Purkinje cell (primary cell): ENCODE results near the gene BRMS1. TPM values are rescaled to one million over a fixed set of nuclear protein-coding genes. Genes with fewer than 3 reads are reported as not detected.

Experiments used
- polyA plus RNA-seq: library from polyadenylated mRNA; unstranded; fragments of >200 nt; fragmentation: Nextera tagmentation; gene quantifications from 2 replicates; pipeline ENCODE4 v1.2.1, GENCODE V29; 2014

BRMS1 gene
- 2.6 and 6.8 TPM in 2 replicates for polyA plus RNA-seq

GRCh38 chr11:66344550-66345315 is at the start of gene BRMS1:
BRMS1 (minus strand) TSS chr11:66345104; CDS start chr11:66342234, 2,870 bp downstream.

GRCh38 chr11:66371627-66372415 is 26.9 kb upstream of the BRMS1 start, which contains the start of gene SLC29A2:
SLC29A2 (minus strand) TSS chr11:66371760; CDS start chr11:66371591, 169 bp downstream.

DNA sequence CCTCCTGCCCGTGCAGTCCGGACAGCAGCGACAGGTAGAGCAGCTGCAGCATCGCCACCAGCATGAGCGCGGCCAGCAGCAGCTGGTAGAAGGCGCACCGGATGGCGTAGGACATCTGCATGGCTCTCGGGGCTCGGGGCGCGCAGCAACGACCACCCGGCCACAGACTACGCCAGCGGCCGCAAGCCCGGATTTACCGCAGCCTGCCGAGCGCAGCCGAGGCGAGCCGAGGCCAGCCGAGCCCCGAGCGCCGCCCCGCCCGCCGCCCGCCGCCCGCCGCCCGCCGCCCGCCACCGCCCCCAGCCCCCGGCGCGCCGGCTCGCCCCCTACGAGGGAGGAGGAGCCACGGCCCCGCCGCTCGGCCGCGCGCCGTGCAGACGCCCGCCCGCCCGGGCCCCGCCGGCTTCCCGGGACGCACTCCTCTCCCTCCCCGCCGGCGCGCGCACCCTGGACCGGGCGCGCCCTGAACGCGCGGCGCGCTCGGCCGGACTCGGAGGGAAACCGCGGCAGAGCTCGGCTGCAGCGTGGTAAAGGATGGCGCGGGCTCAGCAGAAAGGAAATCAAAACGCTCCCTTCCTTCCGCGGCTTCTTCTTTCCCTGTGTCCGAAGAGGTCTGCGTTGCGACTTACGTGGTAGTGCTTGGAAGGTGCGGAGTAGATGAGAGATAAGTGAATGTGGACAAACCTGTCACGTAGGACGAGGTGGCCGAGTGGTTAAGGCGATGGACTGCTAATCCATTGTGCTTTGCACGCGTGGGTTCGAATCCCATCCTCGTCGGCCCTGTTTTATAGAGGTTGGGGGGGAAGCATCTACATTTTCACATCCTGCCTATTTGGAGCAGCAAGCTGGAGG is 2.7 kb upstream of the BRMS1 start, which contains the start of gene B4GAT1:
TSS of gene B4GAT1 (minus strand) at position 205 of the 852 bp plus-strand sequence. CDS start at position 121, 84 bp downstream.

DNA sequence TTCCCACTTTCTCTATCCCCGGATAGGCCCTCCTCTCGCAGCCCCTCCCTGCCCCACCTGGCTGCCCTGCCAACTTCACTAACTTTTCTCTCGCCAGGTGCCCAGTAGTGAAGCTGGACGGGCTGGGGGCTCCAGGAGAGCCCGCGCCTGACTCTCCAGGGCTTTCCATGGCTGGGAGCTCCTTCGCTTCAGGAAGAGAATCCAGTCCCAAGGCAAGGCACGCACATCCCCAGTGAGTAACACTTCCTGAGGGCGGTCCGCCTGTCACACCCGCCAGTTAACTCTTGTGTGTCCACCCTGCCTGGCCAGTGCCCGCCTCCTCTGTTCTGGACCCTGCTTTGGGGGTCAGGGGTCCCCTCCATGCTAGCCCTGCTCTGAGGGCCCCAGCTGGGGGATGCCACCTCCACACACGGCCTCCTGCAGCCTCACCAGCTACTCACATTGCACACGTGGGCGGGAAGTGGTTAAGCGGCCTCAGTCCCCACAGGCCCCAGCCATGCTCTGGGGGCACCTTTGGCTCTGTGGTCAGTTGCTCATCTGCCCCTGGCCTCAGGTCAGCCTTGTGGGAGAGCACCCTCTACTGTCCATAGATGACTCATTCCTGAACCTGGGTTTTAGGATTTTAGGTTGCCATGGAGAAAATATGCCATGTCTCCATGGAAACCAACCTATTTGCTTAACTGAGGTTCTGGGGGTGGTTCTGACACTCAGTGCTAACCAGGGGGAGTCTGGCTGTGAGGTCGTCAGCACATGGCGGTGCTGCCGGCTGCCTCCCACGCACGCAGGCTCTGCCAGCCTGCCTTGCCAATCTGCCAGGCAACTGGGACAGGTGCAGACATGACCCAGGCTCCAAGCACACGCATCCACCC is 8.4 kb downstream of the BRMS1 start, which contains the start of gene RIN1:
TSS of gene RIN1 (minus strand) at position 201 of the 869 bp plus-strand sequence. CDS start at position 169, 32 bp downstream.

DNA sequence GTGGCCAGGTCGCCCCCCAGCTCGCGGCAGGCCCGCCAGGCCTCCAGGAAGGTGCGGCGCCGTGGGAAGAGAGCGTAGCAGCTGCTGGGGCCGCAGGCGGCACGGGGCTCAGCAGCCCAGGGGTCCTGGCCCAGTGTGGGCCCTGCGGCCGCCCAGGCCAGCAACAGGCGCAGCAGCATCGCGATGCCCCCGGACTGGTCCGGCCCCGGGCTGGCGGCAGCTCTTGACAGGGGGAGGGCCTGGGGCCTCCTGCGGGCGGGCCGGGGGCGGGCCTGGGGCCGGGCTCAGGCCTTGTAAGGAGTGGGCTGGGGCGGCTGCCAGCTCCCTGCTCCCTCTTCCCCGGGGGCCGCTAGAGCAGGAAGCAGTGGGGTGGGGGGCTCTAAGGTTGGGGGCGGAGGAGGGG is 28.1 kb downstream of the BRMS1 start, which contains the start of gene CD248:
TSS of gene CD248 (minus strand) at position 196 of the 403 bp plus-strand sequence. CDS start at position 179, 17 bp downstream.

GRCh38 chr11:66291706-66292542 is 53.0 kb downstream of the BRMS1 start, which contains the start of gene TMEM151A:
TMEM151A (plus strand) TSS chr11:66291894; CDS start chr11:66292014, 120 bp downstream.

GRCh38 chr11:66288671-66289547 is 56.0 kb downstream of the BRMS1 start, which contains the start of gene YIF1A:
YIF1A (minus strand) TSS chr11:66289143; CDS start chr11:66288985, 158 bp downstream.

Other genes starting within 250 kb of the BRMS1 start
- 2.0 and 2.2 TPM in 2 replicates for gene KLC2, start 87.4 kb downstream of the BRMS1 start, polyA plus RNA-seq
- gene RAB1B, start 76.5 kb downstream of the BRMS1 start, polyA plus RNA-seq = 12.7 and 16.6 TPM in 2 replicates
- gene CNIH2, start 66.9 kb downstream of the BRMS1 start, polyA plus RNA-seq = 5.1 and 9.1 TPM in 2 replicates
- 11.5 and 12.7 TPM in 2 replicates for gene YIF1A, start 56.0 kb downstream of the BRMS1 start, polyA plus RNA-seq
- gene TMEM151A, start 53.2 kb downstream of the BRMS1 start, polyA plus RNA-seq = 6.2 and 8.1 TPM in 2 replicates
- gene CD248, start 28.1 kb downstream of the BRMS1 start, polyA plus RNA-seq = not detected in 2 replicates
- gene RIN1, start 8.7 kb downstream of the BRMS1 start, polyA plus RNA-seq = 0.73 TPM in 1 of 2 replicates, not detected in the other
- 175 and 218 TPM in 2 replicates for gene B4GAT1, start 2.5 kb upstream of the BRMS1 start, polyA plus RNA-seq
- gene SLC29A2, start 26.7 kb upstream of the BRMS1 start, polyA plus RNA-seq = 0.52 and 0.69 TPM in 2 replicates
- 0.16 TPM in 1 of 2 replicates, not detected in the other for gene NPAS4, start 75.9 kb upstream of the BRMS1 start, polyA plus RNA-seq
- gene MRPL11, start 93.7 kb upstream of the BRMS1 start, polyA plus RNA-seq = 17.4 and 20.0 TPM in 2 replicates
- 1.9 and 3.8 TPM in 2 replicates for gene PELI3, start 121.8 kb upstream of the BRMS1 start, polyA plus RNA-seq
- 7.0 and 9.5 TPM in 2 replicates for gene DPP3, start 135.3 kb upstream of the BRMS1 start, polyA plus RNA-seq
- gene BBS1, start 165.5 kb upstream of the BRMS1 start, polyA plus RNA-seq = 8.4 and 11.0 TPM in 2 replicates
- gene ZDHHC24, start 200.9 kb upstream of the BRMS1 start, polyA plus RNA-seq = 3.7 and 4.8 TPM in 2 replicates
- not detected in 2 replicates for gene ACTN3, start 201.8 kb upstream of the BRMS1 start, polyA plus RNA-seq
- 17.0 and 22.1 TPM in 2 replicates for gene CTSF, start 223.5 kb upstream of the BRMS1 start, polyA plus RNA-seq
- not detected in 2 replicates for gene CCDC87, start 248.0 kb upstream of the BRMS1 start, polyA plus RNA-seq
- gene CCS, start 248.1 kb upstream of the BRMS1 start, polyA plus RNA-seq = 11.9 and 12.9 TPM in 2 replicates